ENCODE measurements around the gene SDF2. TPM values are rescaled to one million over a fixed set of nuclear protein-coding genes. Genes with fewer than 3 reads are reported as not detected.
A peak's percentile ranks its signal among the peaks of the same experiment; 100 is the strongest.
"Not testable (repeated sequence)": the region's sequence is repeated elsewhere in the genome, so short reads cannot be mapped to it uniquely, and the experiment has no call there.

The SDF2 gene
- total RNA-seq, 5 donors from 2014 or later (not counting 1 experiment from before 2014, with no cell fraction given): 25.3 to 45.8 (median 43.9) TPM

- no peak overlapping the region for H3K4me3 Mint-ChIP-seq
- H3K4me1 Mint-ChIP-seq: peaks cover 4 to 9% (median 8%) of the 10 kb centered on the region in 3 donors
- peak overlapping the region; percentile 32 to 70 for H3K27ac Mint-ChIP-seq
- H3K4me1 ChIP-seq (ENCODE audit: control insufficient read depth in 1 of 2, extremely low read depth in 1 of 2, insufficient read depth in 2 of 2, low read length in 2 of 2): no peaks in the 10 kb centered on the region
- DNase-seq (no peak), ATAC-seq (replicated peaks in 1 of 4) (no peak)
- ChIA-PET POLR2A (no interaction called here), CTCF (interaction anchor here (0.5 to 1.9 kb wide), 7 partner anchors 13 to 170 kb away, joined by 3 to 5 read pairs (median 3); partner anchors contain the start of genes ALDOC (in 1 of the 2) and PIGS (in 1 of the 2))
- no peak overlapping the region for H3K27ac ChIP-seq (ENCODE audit: low read length)
- H3K4me3 ChIP-seq (ENCODE audit: control insufficient read depth in 1 of 2, extremely low read depth in 1 of 2, low read length in 1 of 2): no peak overlapping the region
- H3K27me3 ChIP-seq (replicated peaks in 1 of 2; ENCODE audit: control insufficient read depth in 2 of 2, extremely low read depth in 1 of 2, insufficient read depth in 2 of 2, low read length in 1 of 2): no peaks in the 10 kb centered on the region
- H3K27me3 Mint-ChIP-seq: no peaks in the 10 kb centered on the region
- 75% methylated on average over 2 of the region's 2 CpGs for WGBS (ENCODE audit: insufficient coverage)
- H3K36me3 ChIP-seq (ENCODE audit: control insufficient read depth in 2 of 2, extremely low read depth in 1 of 2, insufficient read depth in 1 of 2, low read length in 1 of 2): peaks cover 13 to 45% of the 10 kb centered on the region in 2 donors
- no peaks in the 10 kb centered on the region for H3K9me3 ChIP-seq
- no peaks in the 10 kb centered on the region for H3K9me3 Mint-ChIP-seq
- peaks cover 31% of the 10 kb centered on the region for H3K36me3 Mint-ChIP-seq
Measured at GRCh38 chr17:28612531-28612930, 49.2 kb downstream of the SDF2 start.

GRCh38 chr17:28610376-28610775, 51.3 kb downstream of the SDF2 start:
- DNase-seq: no peak
- H3K27ac Mint-ChIP-seq: no peak overlapping the region
- ChIA-PET POLR2A (interaction anchor here in 1 of 2 donors (0.7 kb wide), 1 partner anchor 10 kb away, joined by 4 read pairs; no protein-coding TSS in a partner anchor), CTCF (interaction anchor here (1.0 to 1.8 kb wide), 3 partner anchors 8 to 117 kb away, joined by 3 to 6 read pairs (median 3); no protein-coding TSS in a partner anchor)
- H3K27me3 Mint-ChIP-seq: no peaks in the 10 kb centered on the region
- peaks cover 4 to 23% of the 10 kb centered on the region in 2 donors for H3K36me3 ChIP-seq (ENCODE audit: control insufficient read depth in 2 of 2, extremely low read depth in 1 of 2, insufficient read depth in 1 of 2, low read length in 1 of 2)
- no peak overlapping the region for H3K27ac ChIP-seq (ENCODE audit: low read length)
- WGBS (ENCODE audit: insufficient coverage): 96% methylated on average over 8 of the region's 8 CpGs
- H3K4me3 ChIP-seq (ENCODE audit: control insufficient read depth in 1 of 2, extremely low read depth in 1 of 2, low read length in 1 of 2): no peak overlapping the region
- no peaks in the 10 kb centered on the region for H3K4me1 ChIP-seq (ENCODE audit: control insufficient read depth in 1 of 2, extremely low read depth in 1 of 2, insufficient read depth in 2 of 2, low read length in 2 of 2)
- H3K9me3 Mint-ChIP-seq: no peaks in the 10 kb centered on the region
- no peak for ATAC-seq (replicated peaks in 1 of 4)
- no peak overlapping the region for H3K4me3 Mint-ChIP-seq
- peaks cover 4 to 9% (median 8%) of the 10 kb centered on the region in 3 donors for H3K4me1 Mint-ChIP-seq
- no peaks in the 10 kb centered on the region for H3K9me3 ChIP-seq
- H3K27me3 ChIP-seq (replicated peaks in 1 of 2; ENCODE audit: control insufficient read depth in 2 of 2, extremely low read depth in 1 of 2, insufficient read depth in 2 of 2, low read length in 1 of 2): no peaks in the 10 kb centered on the region
- H3K36me3 Mint-ChIP-seq: peaks cover 14% of the 10 kb centered on the region

- H3K36me3 Mint-ChIP-seq; H3K27me3 Mint-ChIP-seq; H3K27ac Mint-ChIP-seq; H3K4me1 ChIP-seq (ENCODE audit: control insufficient read depth in 1 of 2, extremely low read depth in 1 of 2, insufficient read depth in 2 of 2, low read length in 2 of 2); DNase-seq; H3K4me3 ChIP-seq (ENCODE audit: control insufficient read depth in 1 of 2, extremely low read depth in 1 of 2, low read length in 1 of 2); H3K27ac ChIP-seq (ENCODE audit: low read length); H3K9me3 Mint-ChIP-seq; ATAC-seq (replicated peaks in 1 of 4); H3K27me3 ChIP-seq (replicated peaks in 1 of 2; ENCODE audit: control insufficient read depth in 2 of 2, extremely low read depth in 1 of 2, insufficient read depth in 2 of 2, low read length in 1 of 2); H3K36me3 ChIP-seq (ENCODE audit: control insufficient read depth in 2 of 2, extremely low read depth in 1 of 2, insufficient read depth in 1 of 2, low read length in 1 of 2); CTCF ChIA-PET; H3K4me3 Mint-ChIP-seq; H3K4me1 Mint-ChIP-seq; H3K9me3 ChIP-seq; POLR2A ChIA-PET: not testable (repeated sequence)
- 94% methylated on average over 6 of the region's 31 CpGs for WGBS (ENCODE audit: insufficient coverage)
Measured at GRCh38 chr17:28604031-28604430, 57.7 kb downstream of the SDF2 start.

GRCh38 chr17:28599311-28600184, 62.2 kb downstream of the SDF2 start:
- Mint-ChIP-seq H3K4me1 (peaks cover 20 to 26% (median 22%) of the 10 kb centered on the region in 3 donors), H3K4me3 (peak overlapping the region; percentile 86 to 94 (median 89)), H3K27me3 (no peaks in the 10 kb centered on the region), H3K36me3 (no peaks in the 10 kb centered on the region), H3K27ac (peak overlapping the region; percentile 97), H3K9me3 (no peaks in the 10 kb centered on the region)
- WGBS (ENCODE audit: insufficient coverage): 13% methylated on average over 31 of the region's 40 CpGs
- POLR2A ChIA-PET: interaction anchor here (0.6 to 1.5 kb wide), 11 partner anchors 23 to 682 kb away, joined by 3 to 15 read pairs (median 4); partner anchors contain the start of genes PIGS (in 2 of the 2), ALDOC (in 1 of the 2), BLTP2 (in 1 of the 2) and SDF2 (in 1 of the 2)
- DNase-seq: peak in 33 of 35 experiments; percentile 39 to 81 (median 57)
- Histone ChIP-seq H3K4me3 (ENCODE audit: control insufficient read depth in 1 of 2, extremely low read depth in 1 of 2, low read length in 1 of 2) (peak overlapping the region; percentile 59 to 84), H3K27me3 (replicated peaks in 1 of 2; ENCODE audit: control insufficient read depth in 2 of 2, extremely low read depth in 1 of 2, insufficient read depth in 2 of 2, low read length in 1 of 2) (no peaks in the 10 kb centered on the region), H3K36me3 (ENCODE audit: control insufficient read depth in 2 of 2, extremely low read depth in 1 of 2, insufficient read depth in 1 of 2, low read length in 1 of 2) (no peaks in the 10 kb centered on the region), H3K9me3 (no peaks in the 10 kb centered on the region), H3K4me1 (ENCODE audit: control insufficient read depth in 1 of 2, extremely low read depth in 1 of 2, insufficient read depth in 2 of 2, low read length in 2 of 2) (peaks cover 4 to 13% of the 10 kb centered on the region in 2 experiments), H3K27ac (ENCODE audit: low read length) (peak overlapping the region; percentile 93)
- ATAC-seq (replicated peaks in 1 of 4): peak; percentile 56 to 70 (median 62)
- CTCF ChIA-PET: interaction anchor here (0.5 to 2.9 kb wide), 3 partner anchors 14 to 715 kb away, joined by 3 to 9 read pairs (median 5); partner anchors contain the start of genes ALDOC (in 1 of the 2) and RSKR (in 1 of the 2)

GRCh38 chr17:28598799-28599310, 62.9 kb downstream of the SDF2 start, which contains the start of gene SPAG5:
Gene SPAG5, minus strand, starts transcription at chr17:28599025. Its CDS starts 79 bp downstream, at chr17:28598946.
- no peaks in the 10 kb centered on the region for H3K27me3 Mint-ChIP-seq
- H3K4me3 ChIP-seq (ENCODE audit: control insufficient read depth in 1 of 2, extremely low read depth in 1 of 2, low read length in 1 of 2): peak within 1 kb of the TSS; percentile 59 to 84
- H3K4me1 Mint-ChIP-seq: peaks cover 20 to 26% (median 22%) of the 10 kb centered on the region in 3 donors
- no peaks in the 10 kb centered on the region for H3K36me3 Mint-ChIP-seq
- DNase-seq (peak; percentile 84 to 97 (median 93)), ATAC-seq (replicated peaks in 1 of 4) (peak; percentile 94 to 98 (median 95))
- CTCF ChIA-PET: interaction anchor here (0.5 to 2.9 kb wide), 3 partner anchors 14 to 715 kb away, joined by 3 to 9 read pairs (median 5); partner anchors contain the start of genes ALDOC (in 1 of the 2) and RSKR (in 1 of the 2)
- POLR2A ChIA-PET: interaction anchor here (0.6 to 1.5 kb wide), 6 partner anchors 22 to 999 kb away, joined by 3 to 15 read pairs (median 5); partner anchors contain the start of genes PIGS (in 2 of the 2), ALDOC (in 1 of the 2) and BLTP2 (in 1 of the 2)
- H3K27ac ChIP-seq (ENCODE audit: low read length): peak within 1 kb of the TSS; percentile 93
- H3K4me3 Mint-ChIP-seq: peak within 1 kb of the TSS; percentile 86 to 94 (median 89)
- 0% methylated on average over 39 of the region's 44 CpGs for WGBS (ENCODE audit: insufficient coverage)
- peaks cover 4 to 13% of the 10 kb centered on the region in 2 experiments for H3K4me1 ChIP-seq (ENCODE audit: control insufficient read depth in 1 of 2, extremely low read depth in 1 of 2, insufficient read depth in 2 of 2, low read length in 2 of 2)
- H3K36me3 ChIP-seq (ENCODE audit: control insufficient read depth in 2 of 2, extremely low read depth in 1 of 2, insufficient read depth in 1 of 2, low read length in 1 of 2): no peaks in the 10 kb centered on the region
- no peaks in the 10 kb centered on the region for H3K9me3 Mint-ChIP-seq
- H3K27me3 ChIP-seq (replicated peaks in 1 of 2; ENCODE audit: control insufficient read depth in 2 of 2, extremely low read depth in 1 of 2, insufficient read depth in 2 of 2, low read length in 1 of 2): no peaks in the 10 kb centered on the region
- H3K27ac Mint-ChIP-seq: peak within 1 kb of the TSS; percentile 97
- H3K9me3 ChIP-seq: no peaks in the 10 kb centered on the region

GRCh38 chr17:28598389-28598788, 63.3 kb downstream of the SDF2 start:
- no peak for DNase-seq
- Histone ChIP-seq H3K36me3 (ENCODE audit: control insufficient read depth in 2 of 2, extremely low read depth in 1 of 2, insufficient read depth in 1 of 2, low read length in 1 of 2) (no peaks in the 10 kb centered on the region), H3K27me3 (replicated peaks in 1 of 2; ENCODE audit: control insufficient read depth in 2 of 2, extremely low read depth in 1 of 2, insufficient read depth in 2 of 2, low read length in 1 of 2) (no peaks in the 10 kb centered on the region), H3K9me3 (no peaks in the 10 kb centered on the region), H3K4me3 (ENCODE audit: control insufficient read depth in 1 of 2, extremely low read depth in 1 of 2, low read length in 1 of 2) (peak overlapping the region; percentile 59 to 84), H3K4me1 (ENCODE audit: control insufficient read depth in 1 of 2, extremely low read depth in 1 of 2, insufficient read depth in 2 of 2, low read length in 2 of 2) (peaks cover 4 to 13% of the 10 kb centered on the region in 2 experiments), H3K27ac (ENCODE audit: low read length) (peak overlapping the region; percentile 93)
- 10% methylated on average over 8 of the region's 17 CpGs for WGBS (ENCODE audit: insufficient coverage)
- Mint-ChIP-seq H3K9me3 (no peaks in the 10 kb centered on the region), H3K4me3 (peak overlapping the region; percentile 86 to 94 (median 89)), H3K27ac (peak overlapping the region; percentile 97), H3K4me1 (peaks cover 20 to 26% (median 22%) of the 10 kb centered on the region in 3 donors), H3K36me3 (no peaks in the 10 kb centered on the region), H3K27me3 (no peaks in the 10 kb centered on the region)
- POLR2A ChIA-PET: interaction anchor here in 1 of 2 donors (0.6 kb wide), 1 partner anchor 999 kb away, joined by 6 read pairs; no protein-coding TSS in a partner anchor
- CTCF ChIA-PET: interaction anchor here in 1 of 2 donors (2.9 kb wide), 1 partner anchor 21 kb away, joined by 9 read pairs; the partner anchor contains the start of gene ALDOC
- no peak for ATAC-seq (replicated peaks in 1 of 4)

Measured in T-cell (primary cell).